HG03575 (cell line): ENCODE measurements around the gene FBXL5.

ENCODE experiments used
- ATAC-seq: cut with Tn5 transposase; IDR thresholded peaks from one replicate; pipeline ENCODE4 v1.9.1; 2021; ENCODE audit not compliant: unreplicated experiment, insufficient number of reproducible peaks, low FRiP score; ENCODE audit errors: extremely low read depth

The FBXL5 gene

DNA sequence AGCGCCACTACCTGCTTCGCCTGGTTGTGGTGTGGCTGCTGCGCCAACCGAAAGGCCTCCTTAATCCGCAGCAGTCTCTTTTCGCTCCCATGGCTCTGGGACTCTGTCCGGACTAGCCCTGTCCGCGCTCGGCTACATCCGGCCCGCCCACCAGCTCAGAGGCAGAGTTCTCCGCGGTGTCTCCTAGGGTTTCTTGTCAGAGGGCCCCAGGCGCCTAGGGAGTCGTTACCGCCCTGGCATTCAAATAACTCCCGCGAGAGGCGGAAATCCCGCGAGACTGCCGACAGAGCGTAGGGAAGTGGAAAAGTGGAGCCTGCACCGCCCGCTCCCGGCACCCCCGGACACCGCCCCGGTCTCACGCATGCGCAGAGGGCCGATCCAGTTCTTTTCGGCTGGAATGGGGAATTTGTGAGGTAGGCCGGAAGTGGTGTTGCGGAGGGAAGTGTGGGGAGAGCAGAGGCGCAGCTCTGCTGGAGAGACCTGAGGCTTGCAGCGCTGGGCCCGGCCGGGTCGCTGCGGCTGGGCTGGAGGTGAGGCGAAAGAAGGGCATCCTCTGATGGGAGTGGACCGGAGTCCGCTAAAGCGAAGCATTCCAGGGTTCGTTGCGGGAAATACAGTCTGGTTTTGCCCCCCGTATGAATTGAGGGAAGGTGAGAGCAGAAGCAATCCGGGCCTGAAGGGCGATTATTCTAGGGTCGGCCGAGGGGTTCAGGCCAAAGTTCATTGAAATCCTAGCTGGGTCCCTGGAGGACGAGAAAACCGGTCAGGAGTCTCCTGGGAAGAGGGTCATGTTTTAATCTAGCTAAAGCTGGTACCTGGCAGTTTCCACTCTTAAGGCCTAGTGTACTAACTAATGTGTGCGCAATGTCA is 26.4 kb upstream of the FBXL5 start, which contains the start of gene FAM200B:
Gene FAM200B (plus strand): TSS at position 456 of the 870 bp plus-strand sequence. CDS start 5,151 bp downstream, outside the sequence.
- peak; percentile 85 for ATAC-seq

DNA sequence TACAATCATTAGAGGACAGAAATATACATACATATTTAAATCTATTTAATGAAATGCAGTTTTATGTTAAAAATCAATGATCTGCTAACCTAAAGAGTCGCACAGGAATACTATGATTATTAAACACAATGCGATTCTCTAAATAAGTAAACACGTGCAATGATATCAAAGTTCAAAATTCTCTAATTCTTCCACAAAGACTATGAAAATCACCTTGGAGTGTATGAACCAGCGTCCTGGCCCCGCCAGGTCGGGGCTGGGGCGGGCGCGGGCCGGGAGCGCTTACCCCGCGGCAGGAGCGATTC is 25.9 kb upstream of the FBXL5 start:
- ATAC-seq, result no peak

DNA sequence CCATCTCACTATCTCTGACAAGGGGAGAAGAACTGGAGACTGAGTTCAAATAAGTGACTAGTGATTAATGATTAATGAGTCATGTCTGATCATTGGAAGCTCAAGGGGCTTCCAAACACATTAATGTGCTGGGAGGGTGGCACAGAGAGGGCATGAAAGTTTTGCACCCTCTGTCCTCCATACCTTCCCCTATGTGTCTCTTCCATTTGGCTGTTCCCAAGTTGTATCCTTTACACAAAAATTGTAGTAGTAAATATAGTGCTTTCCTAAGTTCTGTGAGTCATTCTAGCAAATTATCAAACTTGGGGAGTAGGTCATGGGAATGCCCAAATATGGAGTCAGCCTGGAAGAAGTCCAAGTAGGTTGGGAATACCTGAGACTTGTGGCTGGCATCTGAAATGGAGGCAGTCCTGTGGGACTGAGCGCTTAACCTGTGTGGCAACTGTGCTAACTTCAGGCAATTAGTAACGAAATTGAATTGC is 22.4 kb upstream of the FBXL5 start:
- ATAC-seq, result no peak

DNA sequence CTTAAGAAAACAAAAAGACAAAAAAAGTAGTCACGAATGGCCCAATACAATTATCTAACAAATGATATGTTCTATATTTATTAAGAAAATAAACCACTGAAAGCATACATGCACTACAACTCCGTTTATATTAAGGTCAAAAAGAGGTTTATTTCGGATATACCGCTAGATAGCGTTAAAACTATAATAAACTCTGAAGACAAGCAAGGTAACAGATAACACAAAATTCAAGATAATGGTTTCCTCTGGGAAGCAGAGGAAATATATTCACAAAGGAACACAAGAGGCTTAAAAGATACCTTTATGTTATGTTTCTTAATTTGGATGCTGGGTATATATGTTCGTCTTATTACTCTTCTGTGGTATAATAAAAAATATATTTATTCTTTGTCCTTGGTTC is 21.7 kb upstream of the FBXL5 start:
- no peak for ATAC-seq

DNA sequence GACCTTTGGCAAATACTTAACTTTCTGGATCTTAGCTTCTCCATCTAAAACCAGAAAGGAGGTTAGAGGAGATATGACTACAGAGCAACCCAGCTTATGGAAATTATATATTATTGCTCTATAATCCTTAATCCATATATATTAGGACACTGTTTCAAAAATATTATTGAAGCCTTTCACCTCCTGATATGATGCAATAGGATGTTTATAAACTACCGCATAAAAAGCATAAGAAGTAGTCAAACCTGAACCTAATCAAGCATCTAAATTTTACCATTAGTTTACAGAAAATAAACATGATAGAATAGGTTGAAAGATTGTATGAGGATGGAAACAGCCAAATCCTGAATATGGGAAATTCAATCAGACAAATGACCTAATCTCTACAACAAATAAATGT is 20.9 kb upstream of the FBXL5 start:
- ATAC-seq, result no peak

DNA sequence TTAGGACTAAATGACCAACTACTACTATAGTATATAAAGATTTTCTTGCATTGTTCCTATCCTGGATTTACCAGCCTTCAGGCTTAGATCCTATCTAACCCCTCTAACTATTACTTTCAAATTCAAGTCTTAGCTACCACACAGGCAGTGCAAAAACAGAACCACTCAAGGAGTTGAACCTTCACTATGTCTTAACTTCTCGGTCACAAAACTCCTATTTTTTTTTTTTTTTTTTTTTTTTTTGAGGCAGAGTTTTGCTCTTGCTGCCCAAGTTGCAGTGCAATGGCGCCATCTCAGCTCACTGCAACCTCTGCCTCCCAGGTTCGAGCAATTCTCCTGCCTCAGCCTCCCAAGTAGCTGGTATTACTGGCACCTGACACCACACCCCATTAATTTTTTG is 20.2 kb upstream of the FBXL5 start:
- no peak for ATAC-seq

DNA sequence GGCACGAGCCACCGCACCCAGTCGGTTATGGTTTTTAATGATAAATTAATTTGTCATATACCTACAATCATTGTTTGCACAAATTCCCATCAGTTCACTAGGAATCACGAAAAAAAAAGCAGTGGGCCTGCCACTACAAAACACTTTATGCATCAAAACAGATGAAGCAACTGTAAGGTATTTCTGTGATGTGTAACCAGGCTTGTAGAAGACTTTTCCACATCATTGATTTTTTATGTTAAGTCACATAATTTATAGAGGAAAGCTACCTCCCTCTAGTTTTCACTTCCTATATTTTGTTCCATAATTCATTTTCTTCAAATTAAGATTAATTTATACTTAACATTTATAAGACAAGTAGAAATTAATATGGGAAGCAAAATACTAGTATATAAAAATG is 19.8 kb upstream of the FBXL5 start:
- no peak for ATAC-seq

DNA sequence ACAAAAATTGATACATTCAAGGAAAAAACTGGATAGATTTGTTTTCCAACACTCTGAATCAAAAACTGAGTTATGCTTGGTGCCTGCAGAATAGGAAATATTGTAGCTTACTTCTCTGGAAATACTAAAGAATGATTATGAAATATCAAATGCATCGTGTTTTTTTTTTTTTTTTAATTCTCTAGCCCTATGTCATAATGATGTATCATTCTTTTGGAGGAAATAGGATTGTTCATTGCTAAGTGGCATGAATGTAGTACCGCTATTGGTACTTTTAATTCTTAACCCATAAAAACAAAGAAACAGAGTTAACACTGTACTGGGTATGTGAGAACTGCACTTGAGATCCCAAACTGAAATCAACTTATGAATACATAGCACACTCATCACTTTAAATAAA is 18.9 kb upstream of the FBXL5 start:
- no peak for ATAC-seq

DNA sequence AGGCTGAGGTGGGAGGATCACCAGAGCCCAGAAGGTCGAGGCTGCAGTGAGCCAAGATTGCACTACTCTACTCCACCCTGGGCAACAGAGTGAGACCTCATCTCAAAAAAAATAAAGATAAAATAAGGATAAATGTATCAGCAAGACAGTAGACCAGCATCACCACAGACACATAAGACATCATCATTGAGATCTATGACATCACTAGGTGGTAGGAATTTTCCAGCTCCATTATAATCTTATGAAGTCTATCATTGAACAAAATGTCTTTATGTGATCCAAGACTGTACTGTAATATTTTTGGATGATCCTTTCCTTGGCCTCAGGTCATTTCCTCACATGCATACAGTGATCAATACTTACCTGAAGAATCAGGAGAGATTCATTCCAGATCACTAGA is 18.2 kb upstream of the FBXL5 start:
- no peak for ATAC-seq

DNA sequence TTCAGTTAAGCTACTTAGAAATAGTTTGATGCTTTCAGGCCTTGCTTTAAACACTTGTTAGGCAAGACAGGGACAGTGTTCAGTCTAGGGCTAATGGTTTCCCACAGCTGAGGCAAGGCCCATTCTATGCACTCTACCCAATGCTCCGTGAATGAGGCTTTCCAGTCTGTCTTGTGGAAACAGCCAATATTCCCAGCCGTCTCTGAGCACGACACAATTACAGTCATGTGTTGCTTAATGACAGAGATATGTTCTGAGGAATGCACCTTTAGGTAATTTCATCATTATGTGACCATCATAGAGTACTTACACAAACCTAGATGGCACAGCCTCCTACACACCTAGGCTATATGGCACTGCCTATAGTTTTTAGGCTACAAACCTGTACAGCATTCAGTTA is 16.9 kb upstream of the FBXL5 start:
- ATAC-seq, result no peak

DNA sequence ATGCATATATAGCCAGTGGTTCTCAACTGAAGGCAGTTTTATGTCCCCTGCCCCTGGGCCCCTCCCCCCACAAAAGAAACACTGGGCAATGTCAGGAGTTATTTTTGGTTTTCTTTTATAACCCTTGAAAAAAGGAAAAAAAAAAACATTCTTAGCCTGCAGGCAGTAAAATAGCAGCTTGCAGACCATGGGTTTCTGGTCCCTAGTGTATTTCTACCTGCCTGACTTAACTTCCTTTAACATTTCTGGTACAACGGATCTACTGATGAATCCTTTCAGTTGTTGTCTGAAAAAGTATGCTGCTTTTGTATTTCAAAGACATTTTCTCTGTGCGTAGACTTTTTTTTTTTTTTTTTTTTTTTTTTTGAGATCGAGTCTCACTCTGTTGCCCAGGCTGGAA is 15.4 kb upstream of the FBXL5 start:
- ATAC-seq, result no peak

DNA sequence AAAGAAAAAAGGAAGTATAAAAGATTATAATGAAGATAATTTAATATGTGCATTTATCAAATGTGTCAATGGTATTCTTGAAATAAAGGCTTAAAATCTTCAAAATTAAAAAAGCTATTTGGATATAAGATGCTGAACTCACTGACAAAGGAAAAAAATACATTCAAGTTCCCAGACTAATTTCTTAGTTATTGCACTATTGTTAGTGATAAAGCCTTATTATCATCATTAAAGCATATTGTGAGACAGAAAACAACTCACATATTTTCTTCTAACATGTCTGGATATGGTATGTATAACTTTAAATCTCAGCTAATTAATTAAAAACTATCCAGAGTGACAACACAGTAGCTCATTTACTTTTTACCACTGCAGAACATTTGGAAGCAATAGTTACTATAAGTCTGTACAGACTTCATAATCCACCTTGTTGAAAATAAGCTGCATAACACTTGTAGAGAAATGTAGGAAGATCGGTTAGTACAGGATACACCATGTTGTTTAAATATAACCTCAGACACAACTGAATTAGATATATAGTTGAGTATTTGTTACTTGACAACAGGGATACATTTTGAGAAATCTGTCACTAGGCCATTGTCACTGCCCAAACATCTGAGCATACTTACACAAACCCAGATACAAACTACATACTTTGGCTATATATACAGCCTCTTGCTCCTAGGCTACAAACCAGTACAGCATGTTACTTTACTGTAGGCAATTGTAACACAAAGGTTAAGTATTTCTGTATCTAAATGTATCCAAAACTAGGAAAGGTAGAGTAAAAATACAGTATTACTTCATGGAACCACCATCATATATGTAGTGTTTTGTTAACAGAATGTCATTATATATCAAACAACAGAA is 13.6 kb upstream of the FBXL5 start:
- no peak for ATAC-seq

DNA sequence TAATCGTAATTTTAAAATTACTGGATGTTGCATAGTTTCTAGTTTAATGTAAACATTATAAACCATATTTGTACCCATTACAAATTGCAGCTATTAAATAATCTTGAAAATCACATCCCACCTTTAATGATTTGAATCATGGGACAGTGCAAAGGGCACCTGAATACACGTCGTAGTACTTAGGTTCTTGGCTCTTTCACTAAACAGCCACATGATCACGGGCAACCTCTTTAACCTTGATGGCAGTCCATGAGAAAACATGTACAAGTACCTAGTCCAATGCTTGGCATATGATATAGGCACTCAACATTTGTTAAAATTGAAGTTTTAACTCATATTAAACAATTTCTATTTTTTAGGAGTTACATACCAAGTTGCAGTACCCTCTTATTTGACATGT is 11.8 kb upstream of the FBXL5 start:
- ATAC-seq, result no peak

DNA sequence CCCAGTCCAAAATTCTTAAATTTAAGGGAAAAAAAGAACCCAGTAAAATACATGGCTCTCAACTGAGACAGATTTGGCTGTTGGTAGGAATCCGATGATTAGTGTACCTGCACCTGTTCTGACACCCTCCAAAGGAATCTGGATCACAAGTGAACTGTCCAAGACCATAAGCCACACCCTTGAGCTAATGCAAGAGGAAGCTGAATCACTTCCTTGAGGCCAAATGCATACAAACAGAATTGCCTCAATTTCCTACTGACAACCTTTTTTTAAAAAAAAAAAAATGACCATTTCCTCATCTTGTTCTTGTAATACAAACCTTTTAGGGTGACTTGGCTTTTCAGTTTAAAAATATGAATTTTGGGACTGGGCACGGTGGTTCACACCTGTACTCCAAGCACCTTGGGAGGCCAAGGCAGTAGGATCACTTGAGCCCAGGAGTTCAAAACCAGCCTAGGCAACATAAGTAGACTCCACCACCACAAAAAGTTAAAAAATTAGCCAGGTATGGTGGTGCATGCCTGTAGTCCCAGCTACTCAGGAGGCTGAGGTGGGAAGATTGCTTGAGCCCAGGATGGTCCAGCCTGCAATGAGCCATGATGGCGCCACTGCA is 10.7 kb upstream of the FBXL5 start:
- no peak for ATAC-seq

DNA sequence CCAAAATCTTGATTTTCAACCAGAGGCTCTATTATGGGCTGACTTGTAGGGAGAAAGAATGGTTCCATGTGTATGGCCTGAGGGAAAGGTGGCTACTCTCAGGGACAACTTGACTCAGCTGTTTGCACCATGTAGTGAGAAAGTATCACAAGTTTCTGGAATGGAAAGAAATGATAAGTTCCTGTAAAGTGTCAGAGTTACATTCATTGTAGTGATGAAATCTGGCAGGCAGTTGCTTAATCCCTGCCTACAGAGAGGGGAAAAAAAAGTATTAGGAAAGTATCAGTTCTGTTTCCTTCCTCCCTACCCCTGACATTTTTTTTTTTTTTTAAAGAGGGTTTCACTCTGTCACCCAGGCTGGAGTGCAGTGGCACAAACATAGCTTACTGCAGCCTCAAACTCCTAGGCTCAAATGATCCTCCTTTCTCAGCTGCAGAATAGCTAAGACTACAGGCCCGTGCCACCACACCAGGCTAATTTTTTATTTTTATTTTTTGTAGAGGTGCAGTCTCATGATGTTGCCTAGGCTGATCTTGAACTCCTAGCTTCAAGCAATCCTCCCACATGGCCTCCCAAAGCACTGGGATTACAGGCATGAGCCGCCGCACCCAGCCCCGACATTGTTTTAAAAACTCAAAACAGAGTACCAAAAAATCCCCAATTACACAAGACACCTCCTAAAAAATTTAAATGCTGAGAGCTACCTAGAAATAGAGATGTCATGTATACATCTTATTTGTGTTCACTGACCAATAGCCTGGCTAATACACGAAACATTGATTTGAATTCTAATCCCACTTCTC is 4.8 kb upstream of the FBXL5 start:
- ATAC-seq, result no peak

DNA sequence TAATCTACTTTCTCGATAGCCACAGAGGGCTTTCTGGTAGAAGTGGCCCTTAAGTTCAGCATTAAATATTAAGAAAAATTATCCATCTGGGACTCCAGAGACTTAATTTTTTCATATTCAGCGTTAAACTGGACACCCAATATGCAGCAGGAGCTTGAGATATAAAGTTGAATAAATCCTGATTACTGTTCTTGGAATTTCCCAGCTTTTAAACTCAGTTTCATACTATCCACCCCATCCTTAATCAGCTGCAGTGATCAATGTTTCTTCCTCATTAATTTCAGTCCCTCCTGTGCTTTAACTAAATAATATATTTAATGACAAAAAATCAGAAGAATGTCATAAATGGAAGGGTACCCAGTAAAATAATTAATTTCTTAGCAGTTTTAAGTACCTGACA is 3.6 kb upstream of the FBXL5 start:
- no peak for ATAC-seq

DNA sequence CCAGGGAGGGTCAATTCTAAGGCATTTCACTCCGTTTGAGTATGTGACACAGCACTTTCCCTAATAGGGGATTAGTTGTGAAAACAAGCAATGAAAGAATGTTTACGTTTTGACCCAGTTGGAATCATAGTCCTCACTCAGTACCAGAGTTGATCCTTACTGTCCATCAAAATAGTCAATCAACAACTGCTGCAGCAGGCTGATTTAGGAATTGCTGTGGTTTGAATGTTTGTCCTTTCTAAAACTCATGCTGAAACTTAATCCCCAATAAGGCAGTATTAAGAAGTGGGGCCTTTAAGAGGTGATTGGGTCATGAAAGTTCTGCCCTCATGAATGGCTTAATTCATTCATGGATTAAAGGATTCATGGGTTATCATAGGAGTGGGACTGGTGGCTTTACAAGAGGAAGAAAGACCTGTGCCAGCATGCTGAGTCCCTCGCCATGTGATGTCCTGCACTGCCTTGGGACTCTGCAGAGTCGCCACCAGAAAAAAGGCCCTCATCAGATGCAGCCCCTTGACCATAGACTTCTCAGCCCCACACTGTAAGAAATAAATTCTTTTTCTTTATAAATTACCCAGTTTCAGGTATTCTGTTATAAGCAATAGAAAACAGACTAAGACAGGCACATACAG is 3.1 kb upstream of the FBXL5 start:
- ATAC-seq, result no peak

DNA sequence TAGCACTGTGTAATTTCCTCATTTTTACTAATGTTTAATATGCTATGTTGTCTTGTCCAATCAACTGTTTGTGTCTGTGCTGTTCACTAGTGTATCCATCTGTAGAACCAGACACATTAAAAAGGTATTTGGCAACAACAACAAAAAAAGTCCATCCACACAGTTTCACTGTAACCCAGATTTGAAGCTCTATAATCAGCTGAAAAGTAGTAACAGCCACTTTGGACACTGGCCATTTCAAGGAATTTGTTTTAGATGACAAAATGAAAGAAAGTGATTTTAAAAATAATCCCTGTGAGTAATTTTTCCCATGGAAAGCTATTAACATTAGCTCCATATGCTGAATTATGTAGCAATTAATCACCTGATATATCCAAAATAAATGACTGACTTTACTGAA is 2.2 kb upstream of the FBXL5 start:
- no peak for ATAC-seq
